ENCODE measurements around the gene PTPRD.

GRCh38 chr9:9560382-9561035 is 1052.3 kb downstream of the PTPRD start:
- TF ChIP-seq CTCF (conservative IDR thresholded peaks at IDR 0.05; ENCODE audit: low read length): no peak
- TF ChIP-seq EZH2phosphoT487 (IDR thresholded peaks at IDR 0.05; ENCODE audit: borderline replicate concordance): no peak

Measured in Loucy (cell line).